Measurements from ENCODE around the gene REPS2.

DNA sequence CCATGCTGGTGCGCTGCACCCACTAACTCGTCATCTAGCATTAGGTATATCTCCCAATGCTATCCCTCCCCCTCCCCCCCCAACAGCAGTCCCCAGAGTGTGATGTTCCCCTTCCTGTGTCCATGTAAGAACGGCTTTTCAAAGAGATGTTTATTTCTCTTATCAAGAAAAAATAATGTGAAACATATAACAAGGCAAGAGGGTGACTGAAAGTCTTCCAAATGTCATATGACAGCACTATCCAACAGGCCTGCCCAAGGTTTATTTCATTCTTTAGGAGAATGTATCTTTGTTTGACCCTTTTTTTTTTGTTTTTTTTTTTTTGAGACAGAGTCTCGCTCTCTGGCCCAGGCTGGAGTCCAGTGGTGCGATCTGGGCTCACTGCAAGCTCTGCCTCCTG, 29.9 kb upstream of the REPS2 start:
- TF ChIP-seq, protein P1, sequence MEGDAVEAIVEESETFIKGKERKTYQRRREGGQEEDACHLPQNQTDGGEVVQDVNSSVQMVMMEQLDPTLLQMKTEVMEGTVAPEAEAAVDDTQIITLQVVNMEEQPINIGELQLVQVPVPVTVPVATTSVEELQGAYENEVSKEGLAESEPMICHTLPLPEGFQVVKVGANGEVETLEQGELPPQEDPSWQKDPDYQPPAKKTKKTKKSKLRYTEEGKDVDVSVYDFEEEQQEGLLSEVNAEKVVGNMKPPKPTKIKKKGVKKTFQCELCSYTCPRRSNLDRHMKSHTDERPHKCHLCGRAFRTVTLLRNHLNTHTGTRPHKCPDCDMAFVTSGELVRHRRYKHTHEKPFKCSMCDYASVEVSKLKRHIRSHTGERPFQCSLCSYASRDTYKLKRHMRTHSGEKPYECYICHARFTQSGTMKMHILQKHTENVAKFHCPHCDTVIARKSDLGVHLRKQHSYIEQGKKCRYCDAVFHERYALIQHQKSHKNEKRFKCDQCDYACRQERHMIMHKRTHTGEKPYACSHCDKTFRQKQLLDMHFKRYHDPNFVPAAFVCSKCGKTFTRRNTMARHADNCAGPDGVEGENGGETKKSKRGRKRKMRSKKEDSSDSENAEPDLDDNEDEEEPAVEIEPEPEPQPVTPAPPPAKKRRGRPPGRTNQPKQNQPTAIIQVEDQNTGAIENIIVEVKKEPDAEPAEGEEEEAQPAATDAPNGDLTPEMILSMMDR (conservative IDR thresholded peaks at IDR 0.05; ENCODE audit: low read depth in 2 of 2): no peak
- TF ChIP-seq, protein P2, sequence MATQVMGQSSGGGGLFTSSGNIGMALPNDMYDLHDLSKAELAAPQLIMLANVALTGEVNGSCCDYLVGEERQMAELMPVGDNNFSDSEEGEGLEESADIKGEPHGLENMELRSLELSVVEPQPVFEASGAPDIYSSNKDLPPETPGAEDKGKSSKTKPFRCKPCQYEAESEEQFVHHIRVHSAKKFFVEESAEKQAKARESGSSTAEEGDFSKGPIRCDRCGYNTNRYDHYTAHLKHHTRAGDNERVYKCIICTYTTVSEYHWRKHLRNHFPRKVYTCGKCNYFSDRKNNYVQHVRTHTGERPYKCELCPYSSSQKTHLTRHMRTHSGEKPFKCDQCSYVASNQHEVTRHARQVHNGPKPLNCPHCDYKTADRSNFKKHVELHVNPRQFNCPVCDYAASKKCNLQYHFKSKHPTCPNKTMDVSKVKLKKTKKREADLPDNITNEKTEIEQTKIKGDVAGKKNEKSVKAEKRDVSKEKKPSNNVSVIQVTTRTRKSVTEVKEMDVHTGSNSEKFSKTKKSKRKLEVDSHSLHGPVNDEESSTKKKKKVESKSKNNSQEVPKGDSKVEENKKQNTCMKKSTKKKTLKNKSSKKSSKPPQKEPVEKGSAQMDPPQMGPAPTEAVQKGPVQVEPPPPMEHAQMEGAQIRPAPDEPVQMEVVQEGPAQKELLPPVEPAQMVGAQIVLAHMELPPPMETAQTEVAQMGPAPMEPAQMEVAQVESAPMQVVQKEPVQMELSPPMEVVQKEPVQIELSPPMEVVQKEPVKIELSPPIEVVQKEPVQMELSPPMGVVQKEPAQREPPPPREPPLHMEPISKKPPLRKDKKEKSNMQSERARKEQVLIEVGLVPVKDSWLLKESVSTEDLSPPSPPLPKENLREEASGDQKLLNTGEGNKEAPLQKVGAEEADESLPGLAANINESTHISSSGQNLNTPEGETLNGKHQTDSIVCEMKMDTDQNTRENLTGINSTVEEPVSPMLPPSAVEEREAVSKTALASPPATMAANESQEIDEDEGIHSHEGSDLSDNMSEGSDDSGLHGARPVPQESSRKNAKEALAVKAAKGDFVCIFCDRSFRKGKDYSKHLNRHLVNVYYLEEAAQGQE (IDR thresholded peaks at IDR 0.05; ENCODE audit: unreplicated experiment): no peak
- TF ChIP-seq EZH2 (IDR thresholded peaks at IDR 0.05; ENCODE audit: low read depth, unreplicated experiment): no peak

Measured in GM23338 (cell line).